Adrenal gland (tissue), 5 donors: ENCODE results near the gene ASS1.

ENCODE experiments used
- CTCF ChIP-seq, 6 experiments: fragments of 450-650 bp in 4 of 6; fragments of 200-600 bp in 2 of 6; sonication (generic) in 1 of 6; IDR thresholded peaks; 1 replicate in 5 of 6; 2 replicates in 1 of 6; pipeline versions ENCODE4 v1.5.1 to v1.8.0; 2016 to 2021; ENCODE audit warnings: antibody characterized with exemption in 6 of 6, mild to moderate bottlenecking in 2 of 6, moderate library complexity in 1 of 6
- POLR2A ChIP-seq, 2 donors: fragments of 450-650 bp; IDR thresholded peaks; one replicate each; pipeline ENCODE4 v1.6.1; 2017; ENCODE audit warnings: antibody characterized with exemption in 2 of 2, mild to moderate bottlenecking in 2 of 2, moderate library complexity in 1 of 2
- donor health status: DM: no; HTN: no; CAD: no.

GRCh38 chr9:130430232-130430631, 14.5 kb upstream of the ASS1 start:
- no peak for TF ChIP-seq CTCF (IDR thresholded peaks at IDR 0.05)
- no peak for TF ChIP-seq POLR2A (IDR thresholded peaks at IDR 0.05)
